NCI-H345 treated with DMSO at 0.1 percent for 48 hours (cell line): ENCODE results near the gene LYST.
"Not testable (repeated sequence)": the region's sequence is repeated elsewhere in the genome, so short reads cannot be mapped to it uniquely, and the experiment has no call there.

Experiments used
- DNase-seq: peaks from one replicate; lab custom pipeline; 2025; ENCODE audit not compliant: unreplicated experiment; lab: John Stamatoyannopoulos, UW

LYST gene

GRCh38 chr1:235670157-235670776, 196.4 kb downstream of the LYST start:
- no peak for DNase-seq

DNA sequence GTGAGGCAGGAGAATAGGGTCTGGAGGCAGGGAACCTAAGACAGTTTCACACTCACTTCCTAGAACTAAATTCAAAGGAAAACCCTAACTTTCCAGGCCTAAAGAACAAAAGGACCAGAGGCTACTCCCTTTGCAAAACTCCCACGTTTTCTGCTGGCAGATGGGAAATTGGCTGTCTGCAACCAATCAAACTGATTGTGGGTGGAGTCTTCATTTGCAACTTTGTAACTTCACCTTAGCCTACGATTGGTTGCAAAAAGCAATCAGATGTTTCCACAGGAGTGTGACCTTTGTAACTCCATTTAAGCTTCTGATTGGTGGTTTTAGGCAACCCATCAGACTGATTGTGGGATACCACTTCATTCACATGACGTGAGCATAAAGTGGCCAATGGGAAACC, 197.4 kb downstream of the LYST start:
- no peak for DNase-seq

- no peak for DNase-seq
Measured at GRCh38 chr1:235663628-235664027, 203.1 kb downstream of the LYST start.

DNA sequence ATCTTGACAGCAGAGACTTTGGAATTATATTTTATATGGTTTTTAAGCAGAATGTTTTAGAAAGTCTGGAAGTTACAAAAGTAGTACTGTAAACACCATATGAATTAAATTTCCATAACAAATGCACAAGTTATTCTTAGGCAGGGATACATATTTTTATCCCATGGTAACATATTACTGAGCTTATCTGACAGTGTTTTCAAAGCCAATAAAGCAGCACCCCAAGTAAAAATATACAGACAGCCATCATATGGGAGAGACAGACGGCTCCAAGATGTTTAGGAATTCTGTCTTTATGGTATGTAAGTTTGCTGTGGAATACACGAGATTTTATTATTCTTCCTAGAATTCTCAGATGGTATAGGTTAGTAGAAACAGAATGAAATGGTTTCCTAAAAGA, 205.1 kb downstream of the LYST start:
- no peak for DNase-seq

GRCh38 chr1:235659186-235659771, 207.4 kb downstream of the LYST start:
- DNase-seq: no peak

- no peak for DNase-seq
Measured at GRCh38 chr1:235657747-235658526, 208.8 kb downstream of the LYST start.

- DNase-seq: no peak
Measured at GRCh38 chr1:235657269-235657668, 209.4 kb downstream of the LYST start.

- DNase-seq: no peak
Measured at GRCh38 chr1:235652364-235652763, 214.3 kb downstream of the LYST start.

DNA sequence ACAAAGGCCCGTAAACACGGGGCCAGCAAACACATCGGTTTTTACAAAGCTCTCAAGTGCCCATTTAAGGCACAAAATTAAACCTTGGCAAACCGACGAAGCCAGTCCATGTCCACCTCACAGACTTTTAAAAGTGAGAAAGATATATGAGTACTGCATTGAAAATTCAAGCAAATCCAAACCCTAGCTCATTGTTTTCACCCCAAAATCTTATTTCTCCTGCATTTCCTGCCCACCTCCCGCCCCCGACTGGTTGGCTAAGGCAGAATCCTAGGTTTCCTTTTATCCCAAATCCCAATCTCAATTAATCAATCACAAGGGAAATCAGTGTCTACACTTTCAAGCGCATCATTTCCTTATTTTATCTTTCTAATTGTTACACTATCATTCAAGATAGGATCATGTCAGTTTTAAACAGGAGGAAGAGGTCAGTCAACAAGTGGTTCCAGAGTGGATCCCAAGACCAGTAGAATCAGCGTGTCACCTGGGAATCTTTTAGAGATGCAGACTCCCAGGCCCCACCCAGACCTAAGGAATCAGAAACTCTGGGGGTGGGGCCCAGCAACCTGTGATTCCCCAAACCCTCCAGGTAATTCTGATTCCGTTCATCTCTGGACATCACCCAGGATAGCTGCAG, 215.4 kb downstream of the LYST start:
- DNase-seq: no peak

- no peak for DNase-seq
Measured at GRCh38 chr1:235650341-235651169, 216.2 kb downstream of the LYST start.

DNA sequence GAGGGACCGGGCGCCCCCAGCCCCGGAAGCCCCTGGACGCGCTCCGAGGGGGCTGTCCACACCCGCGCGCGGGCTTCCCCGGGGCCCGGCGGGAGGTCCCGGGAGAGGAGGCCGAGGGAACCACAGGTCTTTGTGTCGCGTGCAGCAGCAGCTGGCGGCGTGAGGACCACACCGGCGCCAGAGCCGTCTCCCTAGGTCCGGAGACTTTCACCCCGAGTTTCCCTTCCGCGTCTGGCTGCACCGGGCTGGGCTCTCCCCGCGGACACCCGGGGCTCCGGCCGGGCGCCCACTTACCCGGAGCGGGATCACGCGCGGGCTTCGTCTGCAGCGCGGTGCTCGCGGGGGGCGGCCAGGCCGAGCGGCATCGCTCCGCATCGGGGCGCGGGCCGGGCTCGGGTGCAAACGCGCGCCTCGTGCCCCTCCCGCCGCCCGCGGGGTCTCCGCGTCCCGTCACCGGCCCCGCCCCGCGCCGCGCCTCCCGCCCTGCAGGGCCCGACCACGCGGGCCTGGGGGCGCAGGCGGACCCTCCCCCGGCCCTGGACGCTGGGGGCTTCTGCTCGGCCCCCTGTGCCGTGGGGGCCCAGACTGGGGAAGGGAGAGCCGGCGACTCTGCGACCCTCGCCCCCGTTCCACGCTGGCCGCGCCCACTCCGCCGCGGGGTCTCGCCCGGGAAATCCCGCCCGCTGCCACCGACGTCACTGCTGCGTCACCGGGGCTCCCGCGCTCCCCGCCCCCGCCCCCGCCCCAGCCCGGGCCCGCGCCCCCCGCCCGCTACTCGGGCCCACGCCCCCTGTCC, 217.1 kb downstream of the LYST start, which contains the start of gene GNG4:
TSS of gene GNG4 (minus strand) at position 417 of the 796 bp plus-strand sequence. CDS start 65,946 bp downstream, outside the sequence.
- peak; percentile 31 for DNase-seq

DNA sequence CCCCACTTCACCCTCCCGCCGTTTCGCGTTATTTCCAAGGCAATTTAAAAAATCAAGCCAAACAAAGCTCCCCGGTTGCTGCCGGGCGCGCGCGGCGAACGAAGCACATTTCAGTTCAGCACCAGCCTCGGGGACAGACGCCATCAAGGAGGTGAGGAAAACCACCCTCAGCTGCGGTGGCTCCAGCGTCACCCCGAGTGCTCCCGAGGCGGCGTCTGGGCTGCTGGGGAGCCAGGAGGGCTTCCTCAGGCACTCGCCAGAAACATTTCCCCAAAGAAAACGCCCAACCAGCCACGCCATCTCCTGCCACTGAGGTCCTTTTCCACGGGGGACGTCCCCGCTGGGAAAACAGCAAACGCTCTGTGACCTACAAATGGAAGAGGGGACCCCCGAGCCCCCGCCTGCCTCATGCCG, 217.7 kb downstream of the LYST start:
- no peak for DNase-seq

DNA sequence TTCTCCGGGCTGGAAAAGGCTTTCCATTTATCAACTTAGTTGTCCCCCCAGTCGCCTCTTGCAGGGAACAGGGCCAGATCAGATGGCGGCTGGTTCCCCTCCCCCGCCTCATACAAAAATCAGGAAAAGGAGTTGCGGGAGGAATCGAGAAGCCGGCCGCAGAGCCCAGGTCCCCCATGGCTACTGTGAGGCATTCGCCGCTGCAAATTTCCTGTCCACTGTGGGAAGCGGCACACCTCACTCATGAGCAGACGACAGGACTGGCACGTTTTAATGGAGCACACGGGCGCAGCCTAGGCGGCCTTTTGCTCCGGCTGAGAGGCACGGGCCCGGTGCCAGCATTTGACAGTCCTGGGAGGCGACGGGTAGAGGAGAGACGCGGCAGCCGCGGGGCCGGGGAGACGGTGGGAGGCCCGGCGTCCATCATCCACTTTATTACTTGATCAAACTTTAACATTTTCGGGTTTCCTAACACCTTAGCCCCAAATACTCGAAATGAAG, 218.2 kb downstream of the LYST start:
- peak; percentile 43 for DNase-seq

- DNase-seq: not testable (repeated sequence)
Measured at GRCh38 chr1:235647537-235647936, 219.2 kb downstream of the LYST start.

GRCh38 chr1:235646463-235646862, 220.2 kb downstream of the LYST start:
- DNase-seq: no peak

DNA sequence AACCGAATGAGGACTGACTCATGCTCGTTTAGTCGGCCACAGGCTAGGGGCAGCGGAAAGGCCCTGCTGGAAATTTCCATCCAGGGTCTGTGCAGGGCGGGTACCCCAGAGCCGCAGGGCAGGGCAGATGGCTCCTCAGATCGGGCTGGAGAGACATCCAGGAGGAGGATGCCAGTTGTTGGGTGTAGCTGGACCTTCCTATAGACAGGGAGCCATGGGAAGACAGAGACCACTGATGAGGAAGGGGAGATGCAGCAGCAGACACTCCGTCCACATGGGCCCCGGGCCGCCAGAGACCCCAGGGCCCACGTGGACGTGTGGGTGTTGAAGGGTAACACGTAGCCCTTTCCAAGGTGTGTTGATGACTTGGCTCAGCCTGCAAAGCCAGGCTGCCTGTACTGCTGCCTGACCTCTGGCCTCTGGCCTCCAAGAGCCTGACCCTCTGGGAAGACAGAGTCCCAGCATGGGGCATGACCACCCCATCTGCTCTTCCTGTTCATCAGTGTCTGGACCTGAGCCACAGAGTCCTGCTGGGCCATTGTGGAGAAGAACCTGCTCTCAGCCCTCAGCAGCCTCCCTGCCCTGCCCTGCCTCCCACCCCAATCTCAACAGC, 221.9 kb downstream of the LYST start:
- no peak for DNase-seq

- no peak for DNase-seq
Measured at GRCh38 chr1:235643837-235644692, 222.6 kb downstream of the LYST start.

DNA sequence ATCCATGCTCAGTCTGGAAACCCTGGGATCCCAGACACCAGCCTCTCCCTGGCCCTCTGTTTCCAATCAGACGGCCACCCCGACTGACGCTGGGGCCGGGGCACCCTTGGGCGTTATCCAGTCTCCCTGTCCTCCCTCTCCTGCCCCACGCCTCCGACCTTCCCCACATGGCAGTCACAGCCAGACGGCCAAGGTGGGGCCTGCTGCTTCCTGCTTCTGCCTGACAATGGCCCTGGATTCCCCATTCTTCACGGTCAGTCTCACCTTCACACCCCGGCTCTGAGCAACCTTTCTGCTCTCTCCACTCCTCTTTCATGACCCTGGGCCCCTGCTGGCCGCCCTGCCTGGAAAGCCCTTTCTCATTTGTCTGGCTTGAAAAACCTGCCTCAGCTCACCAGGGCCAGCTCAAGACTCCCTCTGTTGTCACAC, 223.7 kb downstream of the LYST start:
- no peak for DNase-seq
